HG03460 (cell line): Measurements from ENCODE around the gene USP11.

Source experiments
- ATAC-seq: cut with Tn5 transposase; IDR thresholded peaks from one replicate; pipeline ENCODE4 v1.9.1; 2021; ENCODE audit not compliant: unreplicated experiment

The USP11 gene

DNA sequence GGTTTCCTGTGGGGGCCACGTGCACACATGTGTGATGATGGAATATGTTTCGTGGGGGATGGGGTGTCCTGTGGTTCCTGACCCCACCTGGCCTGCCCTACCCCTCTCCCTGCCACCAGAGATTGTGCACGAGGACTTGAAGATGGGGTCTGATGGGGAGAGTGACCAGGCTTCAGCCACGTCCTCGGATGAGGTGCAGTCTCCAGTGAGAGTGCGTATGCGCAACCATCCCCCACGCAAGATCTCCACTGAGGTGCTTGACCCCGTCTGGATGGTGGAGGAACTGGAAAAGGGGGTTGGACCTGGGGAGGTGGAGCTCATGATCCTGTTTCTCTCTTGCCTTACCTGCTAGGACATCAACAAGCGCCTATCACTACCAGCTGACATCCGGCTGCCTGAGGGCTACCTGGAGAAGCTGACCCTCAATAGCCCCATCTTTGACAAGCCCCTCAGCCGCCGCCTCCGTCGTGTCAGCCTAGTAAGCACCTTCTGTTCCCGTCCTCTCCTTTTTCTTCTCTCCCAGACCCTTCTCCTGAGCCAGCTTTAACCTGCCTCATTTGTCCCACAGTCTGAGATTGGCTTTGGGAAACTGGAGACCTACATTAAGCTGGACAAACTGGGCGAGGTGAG is 8.4 kb upstream of the USP11 start:
- no peak for ATAC-seq

DNA sequence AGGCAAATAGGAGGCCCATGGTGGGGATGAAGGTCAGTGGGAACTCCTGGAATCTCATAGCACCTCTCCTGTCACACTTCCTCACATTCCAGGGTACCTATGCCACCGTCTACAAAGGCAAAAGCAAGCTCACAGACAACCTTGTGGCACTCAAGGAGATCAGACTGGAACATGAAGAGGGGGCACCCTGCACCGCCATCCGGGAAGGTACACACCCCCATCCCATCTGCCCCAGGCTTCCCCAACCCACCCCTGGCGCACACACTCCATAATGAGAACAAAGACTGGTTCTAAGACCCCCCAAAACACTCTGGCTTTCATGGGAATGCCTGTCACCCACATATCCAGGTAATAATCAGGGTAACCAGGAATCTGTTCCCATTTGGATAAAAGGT is 7.9 kb upstream of the USP11 start:
- no peak for ATAC-seq

DNA sequence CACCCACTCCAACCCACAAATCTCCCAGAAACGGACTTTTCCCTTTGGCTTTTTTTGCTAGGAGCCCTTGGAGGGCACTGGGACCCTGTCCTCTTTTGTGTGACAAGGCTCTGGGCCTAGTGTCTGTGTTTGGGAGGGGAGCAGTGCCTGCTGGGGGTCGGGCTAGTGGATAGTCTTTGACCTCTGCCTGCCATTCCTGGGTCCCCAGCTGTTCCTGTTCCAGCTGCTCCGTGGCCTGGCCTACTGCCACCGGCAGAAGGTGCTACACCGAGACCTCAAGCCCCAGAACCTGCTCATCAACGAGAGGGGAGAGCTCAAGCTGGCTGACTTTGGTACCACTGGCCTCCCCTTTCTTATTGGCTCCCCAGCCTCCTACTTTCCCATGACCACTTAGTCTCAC is 6.7 kb upstream of the USP11 start:
- ATAC-seq = no peak

DNA sequence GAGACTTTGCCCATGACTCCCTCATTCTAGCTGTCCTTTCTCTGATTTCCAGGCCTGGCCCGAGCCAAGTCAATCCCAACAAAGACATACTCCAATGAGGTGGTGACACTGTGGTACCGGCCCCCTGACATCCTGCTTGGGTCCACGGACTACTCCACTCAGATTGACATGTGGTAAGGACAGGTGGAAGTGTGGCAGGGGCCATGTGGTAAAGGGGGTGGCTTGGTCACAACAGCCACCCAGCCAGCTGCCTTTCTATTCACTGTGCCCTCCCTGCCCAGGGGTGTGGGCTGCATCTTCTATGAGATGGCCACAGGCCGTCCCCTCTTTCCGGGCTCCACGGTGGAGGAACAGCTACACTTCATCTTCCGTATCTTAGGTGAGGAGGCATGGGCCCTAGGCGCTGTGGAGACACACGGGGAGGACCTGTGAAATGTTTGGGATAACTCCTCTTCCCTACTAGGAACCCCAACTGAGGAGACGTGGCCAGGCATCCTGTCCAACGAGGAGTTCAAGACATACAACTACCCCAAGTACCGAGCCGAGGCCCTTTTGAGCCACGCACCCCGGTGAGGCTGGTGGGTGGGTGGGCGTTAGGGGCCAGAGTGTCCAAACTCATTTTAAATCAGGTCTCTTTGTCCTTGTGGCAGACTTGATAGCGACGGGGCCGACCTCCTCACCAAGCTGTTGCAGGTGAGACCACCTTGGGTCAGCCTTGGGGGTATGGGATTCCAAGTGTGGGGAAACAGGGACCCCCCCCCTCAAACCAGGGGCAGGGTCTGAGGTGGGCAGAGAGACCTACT is 6.1 kb upstream of the USP11 start:
- no peak for ATAC-seq

DNA sequence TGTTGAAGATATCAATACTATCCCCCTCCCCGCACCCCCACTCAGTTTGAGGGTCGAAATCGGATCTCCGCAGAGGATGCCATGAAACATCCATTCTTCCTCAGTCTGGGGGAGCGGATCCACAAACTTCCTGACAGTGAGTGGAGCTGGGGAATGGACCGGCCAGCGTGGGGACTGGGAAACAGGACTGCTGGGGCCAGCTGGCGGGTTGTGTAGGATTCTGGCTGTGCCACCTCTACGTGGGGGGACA is 5.5 kb upstream of the USP11 start:
- ATAC-seq = no peak

DNA sequence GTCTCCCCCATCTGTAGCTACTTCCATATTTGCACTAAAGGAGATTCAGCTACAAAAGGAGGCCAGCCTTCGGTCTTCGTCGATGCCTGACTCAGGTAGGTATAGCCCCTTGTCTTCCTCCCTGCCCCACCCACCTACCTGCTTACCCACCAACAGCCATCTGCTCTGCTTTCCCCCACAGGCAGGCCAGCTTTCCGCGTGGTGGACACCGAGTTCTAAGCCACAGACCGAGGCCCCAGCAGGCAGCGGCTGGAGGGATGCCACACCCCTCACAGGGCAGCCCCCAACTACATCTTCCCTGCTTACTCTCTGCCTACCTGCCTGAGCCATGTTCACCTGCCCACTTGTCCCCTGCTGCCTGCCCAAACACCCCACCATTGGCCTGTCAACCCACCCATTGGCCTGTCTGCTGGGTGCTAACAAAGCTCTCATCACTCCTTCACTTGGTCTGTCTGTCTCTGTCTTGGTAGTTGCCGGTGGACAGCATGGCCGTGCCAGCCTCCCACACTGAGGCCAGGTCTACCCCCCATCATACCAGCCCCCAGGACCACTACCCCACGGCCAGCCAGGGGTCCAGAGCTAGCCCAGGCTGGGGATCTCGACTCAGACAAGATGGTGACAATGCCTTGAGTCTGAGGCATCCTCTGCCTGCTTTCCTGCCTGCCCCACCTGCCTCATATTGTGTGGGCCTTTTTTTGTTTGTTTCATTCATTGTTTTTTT is 4.1 kb upstream of the USP11 start:
- ATAC-seq = no peak

DNA sequence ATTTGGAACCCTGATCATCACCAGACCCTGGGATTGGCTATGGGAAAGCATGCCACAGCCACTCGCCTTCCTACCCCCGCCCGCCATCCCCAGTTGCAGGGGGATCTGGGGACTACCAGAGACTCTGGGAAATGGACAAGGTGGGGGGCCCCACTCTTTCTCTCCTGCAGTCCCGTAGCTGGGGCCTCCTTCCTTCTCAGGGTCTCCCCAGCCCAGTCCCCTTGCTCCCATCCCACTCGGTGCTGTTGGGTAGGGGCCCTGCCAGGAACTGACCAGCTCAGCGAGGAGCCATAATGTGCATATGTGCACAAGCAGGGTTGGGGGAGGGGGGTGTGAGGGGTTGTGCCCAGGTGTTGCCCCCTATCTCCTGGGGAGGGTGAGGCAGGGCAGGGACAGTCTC is 3.4 kb upstream of the USP11 start:
- ATAC-seq = no peak

DNA sequence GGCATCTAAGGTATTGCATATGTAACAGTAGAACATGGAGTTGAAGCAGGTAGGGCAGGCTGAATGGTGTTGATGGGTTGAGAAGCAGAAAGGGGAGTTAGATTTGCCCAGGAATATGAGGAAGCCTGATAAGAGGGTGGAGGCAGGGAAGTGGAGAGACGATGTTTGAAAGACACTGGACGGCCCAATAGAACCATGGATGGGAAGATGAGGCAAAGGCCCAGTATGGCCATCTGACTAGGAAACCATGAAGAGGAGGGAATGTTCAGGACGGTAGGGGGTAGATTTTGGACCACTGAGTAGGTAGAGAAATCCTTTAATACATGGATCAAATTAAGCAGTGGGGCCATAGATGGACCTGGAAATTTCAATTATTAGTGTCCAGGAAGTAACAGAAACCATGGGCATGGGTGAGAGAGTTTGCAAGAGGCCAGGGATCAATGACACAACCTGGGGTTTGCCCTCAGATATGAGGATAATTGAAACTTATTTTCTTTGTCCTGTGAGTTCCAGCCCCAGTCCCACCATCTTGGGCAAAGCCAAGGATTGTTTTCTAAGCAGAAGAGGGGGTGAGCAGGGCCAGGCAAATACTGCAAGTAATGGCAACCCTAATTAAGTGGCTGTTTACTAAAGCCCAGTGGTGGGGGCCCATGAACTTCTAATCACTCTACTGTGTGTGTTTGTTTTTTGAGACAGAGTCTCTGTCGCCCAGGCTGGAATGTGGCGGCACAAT is 2.5 kb upstream of the USP11 start:
- ATAC-seq = no peak

DNA sequence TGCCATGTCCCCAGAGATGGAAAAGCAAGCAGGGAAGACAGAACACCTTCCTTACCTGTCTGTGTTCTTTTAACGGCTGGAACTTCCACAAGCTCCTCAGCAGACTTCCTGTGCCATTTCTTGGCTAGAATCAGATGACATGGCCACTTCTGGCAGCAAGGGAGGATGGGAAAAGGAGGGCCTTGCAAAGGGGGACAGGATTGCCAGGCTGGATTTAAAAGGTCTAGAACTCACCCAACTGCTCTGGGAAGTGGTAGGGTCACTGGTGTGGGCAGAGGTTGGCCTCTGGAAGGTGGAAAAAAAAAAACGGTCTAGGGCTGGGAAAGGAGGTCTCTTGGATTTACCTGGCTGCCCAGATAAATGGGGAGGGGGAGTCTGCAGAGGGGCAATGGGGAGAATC is 1.6 kb upstream of the USP11 start:
- no peak for ATAC-seq

DNA sequence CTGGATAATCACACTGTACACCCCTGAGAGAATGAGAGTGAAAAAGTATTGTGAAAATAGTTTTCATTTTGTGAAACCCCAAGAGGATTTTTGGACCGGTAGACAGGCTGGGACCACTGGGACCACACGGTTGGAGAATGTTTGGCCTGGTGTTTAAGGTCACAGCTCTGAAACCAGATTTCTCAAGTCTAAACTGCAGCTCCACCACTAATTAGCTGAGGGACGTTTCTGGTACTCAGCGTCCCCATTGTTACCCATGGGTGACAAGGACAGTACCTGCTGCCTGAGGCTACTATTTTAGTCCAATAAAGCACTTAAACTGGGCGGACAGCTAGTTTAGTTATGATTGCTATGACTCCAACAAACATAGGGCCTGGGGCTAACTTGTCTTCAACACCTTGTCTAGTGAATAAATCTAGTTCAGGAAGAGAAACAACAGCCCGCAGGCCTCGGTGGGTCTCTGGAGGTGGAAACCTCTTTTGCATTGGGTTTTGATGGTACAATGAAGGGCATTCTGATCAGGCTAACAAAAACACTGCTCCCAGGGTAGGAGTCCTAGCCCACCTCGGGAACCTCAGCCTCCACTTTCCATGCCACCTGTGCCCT is 509 bp upstream of the USP11 start:
- no peak for ATAC-seq

DNA sequence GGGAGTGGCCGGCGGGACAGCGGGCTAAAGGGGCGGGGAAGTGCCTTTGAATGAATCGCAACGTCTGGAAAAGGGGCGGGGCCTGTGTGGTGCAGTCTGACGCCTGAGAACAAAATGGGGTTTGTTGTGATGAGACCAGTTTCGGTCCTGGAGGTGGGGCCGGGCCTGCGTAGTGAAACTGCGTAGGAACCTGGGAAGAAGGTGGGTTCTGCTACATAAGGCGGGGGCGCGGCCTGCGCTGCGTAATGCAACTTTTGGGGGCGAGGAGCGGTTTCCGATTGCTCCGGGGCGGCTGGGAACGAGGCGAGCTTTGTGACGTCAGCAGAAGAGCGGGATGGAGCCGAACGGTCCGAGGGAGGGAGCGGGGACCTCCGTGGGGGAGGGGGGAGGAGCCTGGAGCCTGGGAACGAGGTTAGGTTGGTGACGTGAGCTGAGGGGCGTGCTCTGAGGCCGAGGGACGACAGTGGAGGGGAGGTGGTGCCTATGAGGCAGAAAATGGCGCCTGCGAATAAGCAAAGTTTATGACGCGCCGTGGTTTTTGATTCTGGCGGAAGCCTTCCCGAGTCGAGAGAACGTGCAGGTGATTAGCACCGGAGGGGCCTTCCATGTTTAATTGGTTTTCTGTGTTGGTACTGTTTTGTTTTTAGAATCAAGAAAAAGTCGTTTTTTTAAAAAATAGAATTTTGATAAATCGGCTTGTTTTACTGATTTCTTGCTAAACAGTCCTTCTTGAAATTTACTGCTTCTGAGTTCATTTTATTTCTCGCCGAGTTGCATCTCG is 714 bp downstream of the USP11 start:
- peak; percentile 86 for ATAC-seq

DNA sequence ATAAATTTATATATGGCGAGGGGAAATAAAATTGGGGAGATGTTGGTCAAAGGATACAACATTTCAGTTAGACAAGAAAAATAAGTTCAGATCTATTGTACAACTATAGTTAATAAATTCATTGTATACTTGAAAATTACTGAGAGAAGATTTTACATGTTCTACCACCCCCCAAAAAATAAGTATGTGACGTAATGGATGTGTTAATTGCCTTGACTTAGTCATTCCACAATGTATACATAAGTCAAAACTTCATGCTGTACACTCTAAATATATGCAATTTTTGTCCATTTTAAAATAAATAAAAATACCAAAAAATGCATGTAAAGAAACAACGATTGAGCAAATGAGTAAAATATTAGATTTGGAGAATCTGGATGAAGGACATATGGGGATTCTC is 1.8 kb downstream of the USP11 start:
- ATAC-seq = no peak

DNA sequence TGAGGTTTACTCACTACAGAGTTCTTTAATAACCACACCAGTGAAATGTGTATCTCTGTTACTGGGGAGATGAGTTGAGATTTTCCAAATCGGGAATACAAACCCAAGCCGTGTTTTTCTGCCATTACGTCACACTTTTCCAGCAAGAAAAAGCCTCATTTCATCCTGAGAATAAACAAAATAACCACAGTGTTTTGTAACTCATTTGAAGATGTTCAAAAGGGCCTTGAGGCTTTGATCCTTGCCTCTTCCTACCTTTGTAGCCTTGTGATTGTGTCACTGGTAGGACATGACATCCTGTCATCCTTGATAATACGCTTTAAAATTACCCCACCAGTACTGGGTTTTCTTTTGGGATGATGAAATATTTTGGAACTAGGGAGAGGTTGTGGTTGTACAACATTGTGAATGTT is 2.9 kb downstream of the USP11 start:
- no peak for ATAC-seq

DNA sequence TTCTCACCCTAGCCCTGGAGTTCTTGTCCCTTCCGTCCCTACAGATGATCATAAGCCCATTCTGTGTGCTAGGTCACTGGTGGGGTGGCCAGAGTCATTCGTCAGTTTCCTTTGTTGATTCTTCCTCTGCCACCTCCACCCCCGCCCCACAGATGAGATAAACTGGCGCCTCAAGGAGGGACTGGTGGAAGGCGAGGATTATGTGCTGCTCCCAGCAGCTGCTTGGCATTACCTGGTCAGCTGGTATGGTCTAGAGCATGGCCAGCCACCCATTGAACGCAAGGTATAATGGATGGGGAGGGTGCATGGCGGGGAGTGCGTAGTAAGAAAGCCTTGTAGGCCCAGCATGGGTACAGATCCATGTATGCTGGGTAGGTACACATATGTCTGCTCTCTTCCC is 6.4 kb downstream of the USP11 start:
- no peak for ATAC-seq

DNA sequence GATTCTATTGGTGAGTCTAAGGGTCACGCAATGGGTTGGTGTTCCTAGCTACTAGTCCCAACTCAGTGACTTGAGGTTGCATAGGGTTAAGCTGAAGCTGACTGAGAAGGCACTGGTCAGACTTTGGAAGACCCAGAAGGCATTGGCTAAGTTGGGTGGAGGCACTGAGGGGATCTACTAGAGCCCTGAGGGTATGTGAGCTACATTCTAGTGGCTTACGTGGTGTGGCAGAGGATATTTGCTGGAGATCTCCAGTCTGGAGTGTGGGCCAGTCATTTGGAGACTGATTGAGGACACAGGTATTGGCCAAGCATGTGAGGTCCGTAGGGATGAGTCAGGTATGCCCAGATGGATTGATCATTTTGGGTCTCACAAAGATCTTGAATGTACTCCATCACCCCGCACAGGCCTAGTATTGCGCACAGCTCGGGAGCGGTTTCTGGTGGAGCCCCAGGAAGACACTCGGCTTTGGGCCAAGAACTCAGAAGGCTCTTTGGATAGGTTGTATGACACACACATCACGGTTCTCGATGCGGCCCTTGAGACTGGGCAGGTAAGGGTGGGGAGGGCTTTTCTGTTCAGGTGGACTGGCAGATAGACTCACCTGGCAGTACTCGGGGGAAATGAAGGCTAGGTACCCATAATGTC is 7.2 kb downstream of the USP11 start:
- no peak for ATAC-seq

DNA sequence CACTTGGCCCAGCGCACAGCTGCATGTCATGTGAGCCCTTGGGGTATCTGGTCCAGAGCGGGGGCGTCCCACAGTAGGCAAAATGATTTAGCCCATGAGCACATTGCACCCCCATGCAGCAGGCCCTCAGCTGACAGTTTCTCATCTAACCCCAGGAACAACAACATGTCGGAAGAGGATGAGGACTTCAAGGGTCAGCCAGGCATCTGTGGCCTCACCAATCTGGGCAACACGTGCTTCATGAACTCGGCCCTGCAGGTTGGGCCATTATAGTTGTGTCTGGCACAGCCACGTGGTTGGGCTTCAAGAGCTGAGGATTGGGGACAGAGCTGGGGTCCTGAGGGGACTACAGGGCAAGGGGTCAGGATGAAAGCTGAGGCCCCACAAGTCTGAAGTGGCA is 7.8 kb downstream of the USP11 start:
- no peak for ATAC-seq

DNA sequence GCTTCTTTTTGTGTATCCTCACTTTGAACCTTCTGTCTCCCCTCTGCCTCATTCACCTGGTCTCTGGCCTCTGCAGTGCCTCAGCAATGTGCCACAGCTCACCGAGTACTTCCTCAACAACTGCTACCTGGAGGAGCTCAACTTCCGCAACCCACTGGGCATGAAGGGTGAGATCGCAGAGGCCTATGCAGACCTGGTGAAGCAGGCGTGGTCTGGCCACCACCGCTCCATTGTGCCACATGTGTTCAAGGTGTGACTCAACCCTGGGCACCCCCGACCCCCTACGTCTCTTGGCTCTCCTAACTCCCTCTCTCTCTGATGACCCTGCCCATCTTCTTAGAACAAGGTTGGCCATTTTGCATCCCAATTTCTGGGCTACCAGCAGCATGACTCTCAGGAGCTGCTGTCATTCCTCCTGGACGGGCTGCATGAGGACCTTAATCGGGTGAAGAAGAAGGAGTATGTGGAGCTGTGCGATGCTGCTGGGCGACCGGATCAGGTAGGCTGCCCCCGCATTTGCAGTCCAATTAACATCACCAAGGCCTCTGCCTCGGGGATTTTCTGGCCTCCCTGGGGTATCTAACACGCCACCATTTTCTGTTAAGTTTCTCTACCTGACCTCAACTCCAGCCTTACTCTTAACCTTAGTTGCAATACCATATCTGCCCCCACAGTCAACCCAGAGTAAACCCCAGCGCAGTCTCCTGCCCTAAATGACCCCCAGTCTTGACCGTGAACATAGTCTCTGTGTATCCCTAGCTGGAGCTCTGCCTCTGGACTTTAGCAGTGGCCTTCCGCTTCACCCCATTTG is 8.6 kb downstream of the USP11 start:
- ATAC-seq = no peak

DNA sequence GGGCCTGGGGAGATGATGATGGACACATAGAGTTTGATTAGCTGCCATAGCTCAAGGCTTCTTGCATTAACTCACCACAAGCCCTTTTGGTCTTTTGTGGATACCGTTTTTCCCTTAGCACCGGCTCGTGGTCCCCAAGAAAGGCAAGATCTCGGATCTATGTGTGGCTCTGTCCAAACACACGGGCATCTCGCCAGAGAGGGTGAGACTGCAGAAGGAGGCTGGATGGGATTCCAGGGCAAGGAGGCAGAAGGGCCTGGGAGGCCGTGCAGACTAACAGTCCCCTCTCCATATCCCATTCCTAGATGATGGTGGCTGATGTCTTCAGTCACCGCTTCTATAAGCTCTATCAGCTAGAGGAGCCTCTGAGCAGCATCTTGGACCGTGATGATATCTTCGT is 9.5 kb downstream of the USP11 start:
- no peak for ATAC-seq

DNA sequence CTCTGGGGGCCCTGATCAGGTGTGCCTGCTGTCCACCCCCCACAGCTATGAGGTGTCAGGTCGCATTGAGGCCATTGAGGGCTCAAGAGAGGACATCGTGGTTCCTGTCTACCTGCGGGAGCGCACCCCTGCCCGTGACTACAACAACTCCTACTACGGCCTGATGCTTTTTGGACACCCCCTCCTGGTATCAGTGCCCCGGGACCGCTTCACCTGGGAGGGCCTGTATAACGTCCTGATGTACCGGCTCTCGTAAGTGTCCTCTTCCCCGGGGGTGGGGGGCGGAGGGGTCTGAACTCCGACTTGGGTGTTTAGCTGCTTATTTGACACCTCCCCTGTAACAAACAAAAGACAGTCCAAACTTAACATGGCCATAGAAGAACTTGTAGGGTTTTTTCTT is 10.5 kb downstream of the USP11 start:
- ATAC-seq = no peak
